BJ (cell line): ENCODE measurements around the gene TSACC. TPM values are rescaled to one million over a fixed set of nuclear protein-coding genes. Genes with fewer than 3 reads are reported as not detected.
A peak's percentile ranks its signal among the peaks of the same experiment; 100 is the strongest.
"Not testable (repeated sequence)": the region's sequence is repeated elsewhere in the genome, so short reads cannot be mapped to it uniquely, and the experiment has no call there.

ENCODE experiments used
- CTCF ChIA-PET: fragments of 350-600 bp; formaldehyde crosslinking; extraction: SDS; loops from one replicate; lab custom pipeline; 2021; ENCODE audit warnings: antibody characterized with exemption, inconsistent platforms; lab: Yijun Ruan, JAX
- POLR2A ChIA-PET: fragments of 300-600 bp; sonication (Branson Sonifier 250); formaldehyde crosslinking; extraction: SDS; loops from one replicate; lab custom pipeline; 2021; ENCODE audit warnings: antibody characterized with exemption; lab: Charles Lee
- DNase-seq: peaks from one replicate; pipeline ENCODE4 v3.0.0-alpha.2; 2011; ENCODE audit warnings: low read depth
- H3K27me3 ChIP-seq: 2 replicates; pipeline ENCODE4 v1.6.0; 2011; ENCODE audit warnings: low read length; ENCODE audit not compliant: control insufficient read depth, insufficient read depth
- H3K36me3 ChIP-seq: 2 replicates; pipeline ENCODE4 v1.5.1; 2011; ENCODE audit warnings: low read length; ENCODE audit not compliant: control insufficient read depth, insufficient read depth
- H3K4me3 ChIP-seq: 2 replicates; pipeline ENCODE4 v1.5.1; 2011; ENCODE audit warnings: low read depth, mild to moderate bottlenecking, control low read depth, low read length
- CTCF ChIP-seq: IDR thresholded peaks from 2 replicates; pipeline ENCODE4 v1.5.1; 2011; ENCODE audit warnings: low read depth, mild to moderate bottlenecking, control low read depth, inconsistent platforms, low read length, moderate library complexity; ENCODE audit not compliant: insufficient read depth
- polyA plus RNA-seq: library from polyadenylated mRNA; depleted of rRNA; stranded (reverse); fragments of >200 nt; gene quantifications from 2 replicates; pipeline ENCODE4 v1.2.3, GENCODE V29; 2011

TSACC gene
- polyA plus RNA-seq, 1 experiment: 0.52 TPM

- H3K36me3 ChIP-seq: peaks cover 11% of the 10 kb centered on the region
- H3K4me3 ChIP-seq: no peak overlapping the region
- H3K27me3 ChIP-seq: no peaks in the 10 kb centered on the region
- no peak for TF ChIP-seq CTCF
- no peak for DNase-seq
- ChIA-PET CTCF (interaction anchor here (1.5 to 4.7 kb wide), 2 partner anchors 8 to 11 kb away, joined by 4 to 25 read pairs; no protein-coding TSS in a partner anchor), POLR2A (no interaction called here)
Measured at GRCh38 chr1:156310962-156311361, 27.4 kb upstream of the TSACC start.

GRCh38 chr1:156316909-156317308 lies 21.4 kb upstream of the TSACC start:
- H3K27me3 ChIP-seq: no peaks in the 10 kb centered on the region
- CTCF ChIA-PET: interaction anchor here (0.8 to 2.2 kb wide), 4 partner anchors 9 to 226 kb away, joined by 3 to 7 read pairs (median 3); no protein-coding TSS in a partner anchor
- no peak for DNase-seq
- peaks cover 28% of the 10 kb centered on the region for H3K36me3 ChIP-seq
- TF ChIP-seq CTCF: no peak
- H3K4me3 ChIP-seq: no peak overlapping the region
- POLR2A ChIA-PET: no interaction called here

GRCh38 chr1:156319664-156320063 lies 18.7 kb upstream of the TSACC start:
- peak; percentile 53 for TF ChIP-seq CTCF
- ChIA-PET POLR2A (interaction anchor here (0.7 to 0.9 kb wide), 2 partner anchors 86 to 502 kb away, joined by 5 to 7 read pairs; no protein-coding TSS in a partner anchor), CTCF (interaction anchor here (0.5 to 2.7 kb wide), 26 partner anchors 9 to 911 kb away, joined by 3 to 25 read pairs (median 3); partner anchors contain the start of genes PAQR6 and SMG5)
- no peak overlapping the region for H3K4me3 ChIP-seq
- H3K36me3 ChIP-seq: peaks cover 31% of the 10 kb centered on the region
- no peak for DNase-seq
- no peaks in the 10 kb centered on the region for H3K27me3 ChIP-seq

GRCh38 chr1:156320560-156320959 lies 17.8 kb upstream of the TSACC start:
- Histone ChIP-seq H3K27me3 (no peaks in the 10 kb centered on the region), H3K4me3 (no peak overlapping the region), H3K36me3 (peaks cover 33% of the 10 kb centered on the region)
- no peak for TF ChIP-seq CTCF
- ChIA-PET POLR2A (no interaction called here), CTCF (interaction anchor here (0.6 to 2.7 kb wide), 7 partner anchors 9 to 155 kb away, joined by 3 to 25 read pairs (median 4); no protein-coding TSS in a partner anchor)
- DNase-seq: no peak

GRCh38 chr1:156323179-156323578 lies 15.1 kb upstream of the TSACC start:
- peaks cover 22% of the 10 kb centered on the region for H3K36me3 ChIP-seq
- POLR2A ChIA-PET, H3K27me3 ChIP-seq, DNase-seq, H3K4me3 ChIP-seq: not testable (repeated sequence)
- CTCF ChIA-PET: interaction anchor here (0.9 to 1.2 kb wide), 3 partner anchors 10 to 232 kb away, joined by 3 to 4 read pairs (median 3); partner anchors contain the start of genes CCT3 and TSACC
